Amniotic epithelial cell (primary cell): ENCODE data around the gene CFAP46.
"Not testable (repeated sequence)": the region's sequence is repeated elsewhere in the genome, so short reads cannot be mapped to it uniquely, and the experiment has no call there.

Experiments used
- DNase-seq: peaks from one replicate; pipeline ENCODE4 v3.0.0-alpha.2; 2010; ENCODE audit warnings: low read depth

CFAP46 gene

DNA sequence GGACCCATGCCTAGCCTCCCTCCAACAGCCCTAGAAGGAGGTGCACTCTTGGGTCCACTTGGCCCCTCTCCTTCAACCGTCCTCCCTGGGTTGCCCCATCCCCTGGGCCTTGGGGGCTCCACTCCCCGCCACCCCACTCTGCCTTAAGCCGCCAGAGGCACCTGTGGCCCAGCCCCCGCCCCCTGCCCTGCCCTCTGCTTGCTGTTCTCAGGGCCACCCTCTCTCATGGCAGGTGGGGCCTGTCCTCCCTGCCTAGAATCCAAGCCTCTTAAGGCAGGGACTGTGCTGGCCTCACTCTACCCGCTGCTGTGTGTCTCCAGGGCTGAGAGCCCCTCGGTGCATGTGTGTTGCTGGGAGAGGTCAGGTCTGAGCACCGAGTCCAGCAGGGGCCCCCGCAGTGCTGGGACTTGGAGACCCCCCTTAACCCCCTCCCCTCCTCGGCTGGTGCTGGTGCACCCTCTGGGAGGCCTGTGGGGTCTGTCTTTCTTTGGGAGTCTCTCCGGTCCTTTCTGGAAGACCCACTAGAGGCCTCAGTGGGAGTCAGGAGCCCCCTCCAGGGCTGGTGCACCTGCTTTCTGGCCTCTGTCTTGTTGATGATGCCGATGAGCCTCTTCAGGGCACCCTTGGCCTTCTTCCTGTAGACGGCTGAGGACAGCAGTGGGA lies 43.8 kb downstream of the CFAP46 start:
- no peak for DNase-seq

- no peak for DNase-seq
These were observed 44.6 kb downstream of the CFAP46 start for GRCh38 chr10:132897516-132898381.

DNA sequence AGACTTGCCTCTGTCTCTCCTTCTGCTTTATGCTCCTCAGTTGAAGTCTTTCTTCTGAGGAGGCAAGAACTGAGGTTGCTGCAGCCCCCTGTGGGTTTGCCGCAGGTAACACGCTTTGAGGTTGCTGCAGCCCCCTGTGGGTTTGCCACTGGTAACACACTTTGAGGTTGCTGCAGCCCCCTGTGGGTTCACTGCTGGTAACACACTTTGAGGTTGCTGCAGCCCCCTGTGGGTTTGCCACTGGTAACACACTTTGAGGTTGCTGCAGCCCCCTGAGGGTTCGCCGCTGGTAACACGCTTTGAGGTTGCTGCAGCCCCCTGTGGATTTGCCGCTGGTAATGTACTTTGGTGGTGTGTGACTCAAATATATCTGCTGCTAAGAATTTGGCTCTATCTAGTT lies 48.6 kb downstream of the CFAP46 start:
- DNase-seq = not testable (repeated sequence)

DNA sequence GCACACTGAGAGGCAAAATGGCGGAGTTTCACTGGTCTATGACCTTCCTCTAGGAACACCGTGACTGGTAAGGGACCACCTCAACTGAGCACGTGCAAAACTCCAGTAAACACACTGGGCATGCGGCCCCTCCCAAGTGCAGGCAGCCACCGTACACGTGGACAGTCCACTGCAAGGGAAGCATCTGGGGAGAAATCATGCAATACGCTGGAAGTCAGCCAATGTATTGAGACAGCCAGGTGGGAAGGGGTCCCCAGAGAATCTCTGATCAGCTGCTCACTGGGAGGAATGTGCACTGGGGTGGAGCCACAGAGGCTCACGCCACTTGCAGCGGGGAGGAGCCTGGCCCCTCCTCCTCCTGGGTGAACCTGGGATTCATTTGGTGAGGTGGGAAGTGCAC lies 49.3 kb downstream of the CFAP46 start:
- DNase-seq = no peak

DNA sequence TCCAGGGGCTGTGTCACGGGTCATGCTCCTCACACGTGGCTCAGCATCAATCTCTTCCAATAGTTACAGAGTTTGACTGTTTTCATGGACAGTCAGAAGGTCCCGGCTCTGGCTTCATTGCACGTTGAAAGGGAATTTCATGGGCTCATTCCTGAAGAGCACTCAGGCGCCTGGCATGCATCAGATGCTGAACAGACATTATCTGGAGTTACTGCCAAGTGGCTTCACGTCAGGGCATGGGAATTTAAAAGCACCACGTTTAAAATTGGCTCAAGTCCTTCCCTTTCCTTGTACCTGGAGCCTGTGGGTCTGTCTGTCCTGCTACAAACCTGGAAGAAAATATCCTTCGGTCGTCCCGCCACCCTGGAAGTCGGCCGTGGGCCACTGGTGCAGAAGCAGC lies 50.4 kb downstream of the CFAP46 start:
- DNase-seq = peak; percentile 73

GRCh38 chr10:132891368-132891767 lies 51.0 kb downstream of the CFAP46 start:
- DNase-seq = no peak

GRCh38 chr10:132890301-132890700 lies 52.1 kb downstream of the CFAP46 start:
- no peak for DNase-seq

DNA sequence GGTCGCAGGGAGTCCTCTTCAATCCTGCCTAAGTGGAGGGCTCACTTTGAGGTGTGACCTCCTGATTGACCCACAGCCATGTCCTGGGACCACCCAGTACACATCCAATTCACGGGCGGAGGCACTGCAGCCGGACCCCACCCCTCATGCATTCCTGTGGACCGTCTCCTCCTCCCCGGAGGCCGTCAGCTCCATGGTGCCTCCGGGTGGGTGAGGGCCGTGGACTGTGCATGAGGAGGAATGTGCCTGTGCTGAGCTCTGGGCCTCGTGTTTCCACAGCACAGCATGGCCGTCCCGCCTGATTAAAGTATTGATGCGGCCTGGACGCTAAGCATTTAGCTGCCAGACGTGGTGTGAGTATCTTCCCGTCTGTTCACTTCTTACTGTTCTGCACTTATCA lies 52.8 kb downstream of the CFAP46 start:
- DNase-seq = no peak

GRCh38 chr10:132888898-132889490 lies 53.4 kb downstream of the CFAP46 start:
- DNase-seq = peak; percentile 46

GRCh38 chr10:132888446-132888845 lies 53.9 kb downstream of the CFAP46 start:
- not testable (repeated sequence) for DNase-seq

DNA sequence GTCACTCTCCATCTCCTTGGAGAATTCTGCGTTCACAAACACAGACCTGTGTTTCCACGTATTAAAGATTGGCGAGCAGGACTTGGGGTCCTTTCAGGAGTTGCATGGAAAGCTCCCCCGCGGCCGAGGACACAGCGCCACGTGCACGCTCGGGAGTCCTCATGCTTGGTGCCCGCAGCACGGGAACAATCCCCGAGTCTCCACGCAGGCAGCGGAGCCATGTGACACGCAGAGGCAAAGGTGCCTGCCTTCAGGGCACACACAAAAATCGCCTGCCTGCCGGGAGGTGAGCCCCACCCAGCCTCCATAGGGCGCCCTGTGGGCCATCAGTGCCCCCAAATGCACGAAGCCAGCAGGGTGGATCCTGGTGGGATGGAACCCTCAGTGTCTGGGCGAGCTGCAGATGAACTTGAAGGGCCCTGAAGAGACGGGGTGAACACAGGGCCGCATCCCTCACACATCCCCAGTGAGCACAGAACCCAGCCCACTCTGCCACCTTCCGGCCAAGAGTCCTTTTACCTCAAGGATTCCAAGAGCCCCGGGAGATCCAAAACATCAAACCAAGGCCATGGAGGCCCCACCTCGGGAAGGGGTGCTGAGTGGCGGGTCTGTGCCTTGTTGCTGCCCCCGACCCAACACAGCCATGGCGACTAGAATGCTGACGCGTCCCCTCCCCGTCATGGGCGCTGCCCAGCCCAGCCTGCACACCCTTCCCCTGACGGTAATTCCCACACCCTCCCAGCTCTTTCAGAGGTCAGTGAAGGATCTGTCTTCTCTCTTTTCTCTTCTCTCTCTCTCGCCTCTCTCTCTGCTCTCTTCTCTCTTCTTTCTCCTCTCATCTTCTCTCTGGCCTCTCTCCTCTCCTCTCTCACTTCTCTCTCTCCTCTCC lies 55.9 kb downstream of the CFAP46 start:
- DNase-seq = no peak

DNA sequence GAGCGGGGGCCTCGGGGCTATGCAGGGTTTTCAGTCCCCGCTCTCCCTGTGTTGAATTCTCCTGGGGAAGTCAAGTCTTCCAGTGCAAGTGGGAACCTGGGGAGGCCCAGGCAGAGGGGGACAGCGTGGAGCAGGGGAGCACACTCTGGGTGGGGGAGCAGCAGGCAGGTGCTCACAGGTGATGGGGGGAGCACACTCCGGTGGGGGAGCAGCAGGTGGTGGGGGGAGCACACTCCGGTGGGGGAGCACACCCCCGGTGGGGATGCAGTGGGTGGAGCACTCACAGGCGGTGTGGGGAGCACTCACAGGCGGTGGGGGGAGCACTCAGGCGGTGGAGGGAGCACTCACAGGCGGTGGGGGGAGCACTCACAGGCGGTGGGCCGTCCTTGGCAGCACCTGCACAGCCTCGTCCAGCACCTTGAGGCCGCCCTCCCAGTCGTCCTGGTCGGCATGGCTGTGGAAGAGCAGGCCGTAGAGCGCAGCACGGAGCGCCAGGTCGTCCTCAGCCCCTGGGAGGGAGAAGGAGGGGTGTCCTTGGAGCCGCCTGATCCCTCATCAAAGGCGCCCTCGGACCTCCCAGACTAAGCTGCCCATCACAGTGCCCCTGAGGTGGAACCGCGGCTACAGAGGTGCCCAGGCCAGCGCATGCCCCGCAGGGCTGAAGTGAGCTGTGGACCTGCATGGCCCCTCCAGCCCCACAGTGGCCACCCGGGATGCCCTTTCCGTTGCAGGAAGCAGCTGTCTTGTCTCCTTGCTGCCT lies 56.7 kb downstream of the CFAP46 start:
- no peak for DNase-seq

- no peak for DNase-seq
These were observed 57.6 kb downstream of the CFAP46 start for GRCh38 chr10:132884691-132885271.

- DNase-seq = no peak
These were observed 58.3 kb downstream of the CFAP46 start for GRCh38 chr10:132884041-132884440.

GRCh38 chr10:132883391-132883881 lies 58.9 kb downstream of the CFAP46 start:
- no peak for DNase-seq

DNA sequence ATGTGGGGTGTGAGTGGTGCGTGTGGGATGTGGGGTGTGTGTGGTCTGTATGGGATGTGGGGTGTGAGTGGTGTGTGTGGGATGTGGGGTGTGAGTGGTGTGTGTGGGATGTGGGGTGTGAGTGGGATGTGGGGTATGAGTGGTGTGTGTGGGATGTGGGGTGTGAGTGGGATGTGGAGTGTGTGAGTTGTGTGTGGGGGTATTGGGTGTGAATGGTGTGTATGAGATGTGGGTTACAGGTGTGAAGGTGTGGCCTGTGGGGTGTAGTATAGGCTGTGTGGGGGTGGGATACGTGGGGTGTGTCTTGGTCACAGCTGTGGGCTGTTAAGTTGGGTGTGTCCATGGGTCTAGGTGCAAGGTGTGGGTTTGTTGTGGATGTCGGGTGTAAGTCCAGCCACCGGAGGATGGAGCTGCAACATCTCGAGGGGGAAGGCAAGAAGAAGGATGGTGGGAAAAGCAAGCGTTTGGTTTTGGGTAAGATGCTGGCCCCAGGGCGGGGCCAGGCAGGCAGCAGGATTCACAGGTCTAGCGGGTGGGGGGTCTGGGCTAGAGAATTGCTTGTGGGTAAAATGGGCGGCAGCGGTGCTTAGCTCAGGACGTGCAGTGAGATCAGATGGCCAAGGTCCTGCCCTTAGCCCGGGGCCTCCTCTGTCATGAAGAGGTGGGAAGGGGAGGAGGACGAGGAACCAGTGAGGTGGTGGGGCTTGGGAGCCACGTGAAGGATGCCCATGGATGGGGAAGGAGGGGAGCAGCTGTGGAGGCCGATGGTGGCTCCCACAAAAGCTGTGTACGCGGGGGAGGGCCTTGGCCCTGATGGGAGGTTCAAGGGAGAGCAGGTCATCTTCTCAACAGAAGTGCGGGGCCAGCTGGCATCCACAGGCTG lies 60.1 kb downstream of the CFAP46 start:
- DNase-seq = no peak

GRCh38 chr10:132881186-132881920 lies 61.0 kb downstream of the CFAP46 start:
- no peak for DNase-seq

GRCh38 chr10:132880128-132880981 lies 62.0 kb downstream of the CFAP46 start:
- no peak for DNase-seq
